ENCODE data around the gene CACYBP. TPM values are rescaled to one million over a fixed set of nuclear protein-coding genes. Genes with fewer than 3 reads are reported as not detected.

CACYBP gene
- total RNA-seq, 1 donor from 2014 or later: 90.9 TPM

DNA sequence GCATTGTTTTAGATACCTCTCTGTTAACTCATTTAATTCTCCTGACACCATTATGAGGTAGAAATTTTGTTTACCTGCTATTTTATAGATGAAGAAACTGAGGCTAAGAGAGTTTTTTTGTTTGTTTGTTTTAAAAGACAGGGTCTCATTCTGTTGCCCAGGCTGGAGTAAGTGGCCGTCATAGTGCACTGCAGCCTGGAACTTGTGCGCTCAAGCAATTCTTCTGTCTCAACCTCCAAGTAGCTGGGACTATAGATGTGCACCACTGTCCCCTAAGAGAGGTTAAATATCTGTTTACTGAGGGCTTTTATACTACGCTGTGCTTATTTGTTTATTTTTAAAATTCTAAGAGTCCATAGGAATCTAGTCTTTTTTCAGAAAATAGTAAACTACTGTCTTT lies 43.7 kb upstream of the CACYBP start:
- ChIA-PET POLR2A (interaction anchor here (0.8 kb wide), 1 partner anchor 156 kb away, joined by 5 read pairs; no protein-coding TSS in a partner anchor), CTCF (no interaction called here)
- Mint-ChIP-seq H3K27ac (no peak overlapping the region), H3K36me3 (ENCODE audit: low read depth) (peaks cover 20% of the 10 kb centered on the region), H3K27me3 (no peaks in the 10 kb centered on the region), H3K9me3 (no peaks in the 10 kb centered on the region), H3K4me1 (peaks cover 52% of the 10 kb centered on the region), H3K4me3 (no peak overlapping the region)
- TF ChIP-seq, protein P1, sequence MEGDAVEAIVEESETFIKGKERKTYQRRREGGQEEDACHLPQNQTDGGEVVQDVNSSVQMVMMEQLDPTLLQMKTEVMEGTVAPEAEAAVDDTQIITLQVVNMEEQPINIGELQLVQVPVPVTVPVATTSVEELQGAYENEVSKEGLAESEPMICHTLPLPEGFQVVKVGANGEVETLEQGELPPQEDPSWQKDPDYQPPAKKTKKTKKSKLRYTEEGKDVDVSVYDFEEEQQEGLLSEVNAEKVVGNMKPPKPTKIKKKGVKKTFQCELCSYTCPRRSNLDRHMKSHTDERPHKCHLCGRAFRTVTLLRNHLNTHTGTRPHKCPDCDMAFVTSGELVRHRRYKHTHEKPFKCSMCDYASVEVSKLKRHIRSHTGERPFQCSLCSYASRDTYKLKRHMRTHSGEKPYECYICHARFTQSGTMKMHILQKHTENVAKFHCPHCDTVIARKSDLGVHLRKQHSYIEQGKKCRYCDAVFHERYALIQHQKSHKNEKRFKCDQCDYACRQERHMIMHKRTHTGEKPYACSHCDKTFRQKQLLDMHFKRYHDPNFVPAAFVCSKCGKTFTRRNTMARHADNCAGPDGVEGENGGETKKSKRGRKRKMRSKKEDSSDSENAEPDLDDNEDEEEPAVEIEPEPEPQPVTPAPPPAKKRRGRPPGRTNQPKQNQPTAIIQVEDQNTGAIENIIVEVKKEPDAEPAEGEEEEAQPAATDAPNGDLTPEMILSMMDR (IDR thresholded peaks at IDR 0.05): no peak
- DNase-seq (no peak), ATAC-seq (ENCODE audit: low read depth) (no peak)
- intact Hi-C loops (cut with micrococcal nuclease): no loop called here

DNA sequence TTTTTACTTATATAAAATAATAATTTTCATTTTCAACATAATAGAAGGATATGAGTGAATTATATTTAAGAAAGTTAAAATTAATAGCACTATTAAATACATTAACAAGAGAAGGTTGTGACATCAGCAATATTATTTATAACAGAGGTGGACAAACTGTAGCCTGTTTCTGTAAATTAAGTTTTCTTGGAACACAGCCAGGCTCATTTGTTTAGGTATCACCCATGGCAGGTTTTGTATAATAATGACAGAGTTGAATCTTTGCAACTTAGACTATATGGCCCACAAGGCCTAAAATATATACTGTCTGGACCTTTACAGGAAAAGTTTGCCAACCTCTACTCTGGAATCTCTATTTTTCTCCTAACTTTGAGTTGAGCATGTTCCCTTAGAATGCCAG lies 42.8 kb upstream of the CACYBP start:
- peaks cover 48% of the 10 kb centered on the region for H3K4me1 Mint-ChIP-seq
- H3K4me3 Mint-ChIP-seq: no peak overlapping the region
- no peak overlapping the region for H3K27ac Mint-ChIP-seq
- peaks cover 20% of the 10 kb centered on the region for H3K36me3 Mint-ChIP-seq (ENCODE audit: low read depth)
- ATAC-seq (ENCODE audit: low read depth): no peak
- CTCF ChIA-PET: no interaction called here
- no peak for DNase-seq
- TF ChIP-seq, protein P1 (IDR thresholded peaks at IDR 0.05): no peak
- intact Hi-C loops (cut with micrococcal nuclease): no loop called here
- no peaks in the 10 kb centered on the region for H3K27me3 Mint-ChIP-seq
- POLR2A ChIA-PET: interaction anchor here (0.6 to 0.8 kb wide), 4 partner anchors 12 to 157 kb away, joined by 3 to 5 read pairs (median 4); no protein-coding TSS in a partner anchor
- H3K9me3 Mint-ChIP-seq: no peaks in the 10 kb centered on the region

DNA sequence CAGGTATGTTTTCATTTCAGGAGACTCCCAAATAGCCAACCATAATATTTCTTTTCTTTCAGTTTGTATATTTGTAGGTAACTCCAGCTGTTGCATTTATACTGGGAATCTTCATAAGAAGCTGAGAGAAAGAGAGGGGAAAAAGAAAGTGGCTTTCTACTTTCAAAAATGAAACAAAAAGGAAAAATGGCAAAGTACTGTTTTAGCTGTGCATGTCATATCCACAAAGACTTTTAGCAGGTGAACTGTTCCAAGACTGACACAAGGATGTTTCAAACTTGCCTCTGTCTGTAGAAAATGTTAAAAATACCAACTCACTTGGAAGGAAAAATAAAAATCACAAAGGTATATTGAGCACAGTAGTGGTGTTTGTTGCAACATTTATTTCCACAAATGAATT lies 41.9 kb upstream of the CACYBP start:
- Mint-ChIP-seq H3K4me1 (peaks cover 44% of the 10 kb centered on the region), H3K27ac (no peak overlapping the region), H3K36me3 (ENCODE audit: low read depth) (peaks cover 20% of the 10 kb centered on the region), H3K27me3 (no peaks in the 10 kb centered on the region), H3K9me3 (no peaks in the 10 kb centered on the region), H3K4me3 (no peak overlapping the region)
- intact Hi-C loops (cut with micrococcal nuclease): no loop called here
- DNase-seq (no peak), ATAC-seq (ENCODE audit: low read depth) (no peak)
- CTCF ChIA-PET: no interaction called here
- POLR2A ChIA-PET: interaction anchor here (0.7 kb wide), 1 partner anchor 92 kb away, joined by 4 read pairs; no protein-coding TSS in a partner anchor
- TF ChIP-seq, protein P1 (IDR thresholded peaks at IDR 0.05): no peak

DNA sequence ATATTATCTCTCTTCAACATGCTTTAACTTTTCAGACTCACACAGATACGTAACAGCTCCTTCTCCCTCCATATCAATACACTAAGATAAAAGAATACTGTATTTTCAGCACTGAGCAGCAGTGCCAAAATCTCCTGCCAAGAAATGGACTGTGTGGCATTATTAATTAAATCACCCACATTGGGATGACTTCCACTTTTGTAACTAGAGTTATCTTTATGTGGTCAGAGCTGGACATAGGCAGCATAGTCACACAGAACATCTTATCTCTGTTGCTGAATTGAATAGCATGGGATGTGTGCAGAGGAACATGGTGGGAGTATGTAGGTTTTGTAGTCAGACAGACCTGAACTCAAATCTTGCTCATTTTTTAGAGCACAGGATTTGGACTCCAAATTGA lies 41.4 kb upstream of the CACYBP start:
- intact Hi-C loops (cut with micrococcal nuclease): no loop called here
- Mint-ChIP-seq H3K27me3 (no peaks in the 10 kb centered on the region), H3K4me3 (no peak overlapping the region), H3K4me1 (peaks cover 41% of the 10 kb centered on the region), H3K27ac (no peak overlapping the region), H3K36me3 (ENCODE audit: low read depth) (peaks cover 20% of the 10 kb centered on the region), H3K9me3 (no peaks in the 10 kb centered on the region)
- no peak for ATAC-seq (ENCODE audit: low read depth)
- no peak for DNase-seq
- ChIA-PET POLR2A (interaction anchor here (1.0 kb wide), 1 partner anchor 41 kb away, joined by 3 read pairs; no protein-coding TSS in a partner anchor), CTCF (no interaction called here)
- TF ChIP-seq, protein P1 (IDR thresholded peaks at IDR 0.05): no peak

DNA sequence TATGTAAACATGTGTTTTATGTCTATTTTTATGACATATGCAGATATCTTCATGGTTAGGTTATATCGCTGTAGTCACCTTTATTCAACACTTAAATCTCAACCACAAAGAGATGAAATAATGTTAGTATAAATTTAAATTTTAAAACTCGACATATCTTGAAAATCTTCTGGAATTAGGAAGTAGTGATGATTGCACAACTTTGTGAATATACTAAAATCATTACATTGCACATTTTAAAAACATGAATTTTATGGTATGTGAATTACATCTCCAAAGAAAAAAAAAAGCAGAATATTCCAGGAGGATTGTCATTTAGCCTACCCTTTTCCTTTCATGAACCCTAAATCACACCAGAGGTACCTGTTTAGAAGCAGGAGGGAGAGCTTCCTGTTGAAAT lies 39.4 kb upstream of the CACYBP start:
- Mint-ChIP-seq H3K27ac (no peak overlapping the region), H3K4me1 (peaks cover 41% of the 10 kb centered on the region), H3K9me3 (no peaks in the 10 kb centered on the region), H3K36me3 (ENCODE audit: low read depth) (peaks cover 20% of the 10 kb centered on the region), H3K27me3 (no peaks in the 10 kb centered on the region), H3K4me3 (no peak overlapping the region)
- no peak for ATAC-seq (ENCODE audit: low read depth)
- DNase-seq: no peak
- ChIA-PET CTCF (no interaction called here), POLR2A (no interaction called here)
- TF ChIP-seq, protein P1 (IDR thresholded peaks at IDR 0.05): no peak
- intact Hi-C loops (cut with micrococcal nuclease): no loop called here
